Stimulated activated CD8-positive, alpha-beta memory T cell treated with anti-CD3 and anti-CD28 coated beads, Interleukin-12 subunit alpha, Interleukin-12 subunit beta, amount 100 ng/mL, for 24 hours (primary cell): ENCODE data around the gene LDB2.
A peak's percentile ranks its signal among the peaks of the same experiment; 100 is the strongest.
"Not testable (repeated sequence)": the region's sequence is repeated elsewhere in the genome, so short reads cannot be mapped to it uniquely, and the experiment has no call there.

ENCODE experiments used
- DNase-seq: peaks from one replicate; pipeline ENCODE4 v3.0.0-alpha.2; 2020; ENCODE audit errors: extremely low read depth

Gene LDB2

DNA sequence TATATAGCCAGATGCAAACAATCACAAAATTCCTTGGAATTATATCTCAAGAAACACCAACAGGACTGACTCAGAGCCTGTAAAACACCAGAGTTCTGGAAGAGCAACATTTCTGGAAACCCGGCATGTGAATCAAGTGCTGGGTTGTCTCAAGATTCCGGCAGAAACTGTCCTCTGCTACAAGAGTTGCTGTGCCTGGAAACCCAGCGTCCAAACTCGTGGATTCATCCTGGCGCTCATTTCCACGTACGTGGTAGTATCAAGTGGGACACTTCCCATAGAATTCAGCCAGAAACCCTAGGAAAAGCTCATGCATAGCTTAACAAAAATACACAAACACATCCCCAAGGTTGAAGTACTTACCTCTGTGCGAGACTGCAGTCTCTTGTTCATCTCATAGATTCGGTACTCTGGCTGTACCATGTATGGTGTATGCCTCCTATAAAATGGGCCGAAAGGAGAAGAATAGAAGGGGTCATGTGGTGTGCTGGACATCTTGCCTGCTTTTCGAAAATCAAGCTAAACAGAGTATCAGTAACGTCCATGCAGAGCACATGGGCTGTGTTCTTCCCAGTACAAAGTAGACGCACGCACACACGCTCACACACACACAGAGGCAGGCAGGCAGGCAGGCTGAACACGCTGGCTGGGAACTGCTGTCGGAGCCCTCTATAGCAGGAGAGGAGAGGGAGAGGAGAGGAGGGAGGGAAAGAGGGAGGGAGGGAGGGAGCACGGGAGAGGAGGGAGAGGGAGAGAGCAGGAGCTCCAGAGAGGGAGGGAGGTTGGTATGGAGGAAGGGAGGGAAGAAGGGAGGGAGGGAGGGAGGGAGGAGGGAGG is at the start of gene LDB2:
LDB2 (minus strand) TSS at position 655 of the 837 bp plus-strand sequence.
- DNase-seq, result no peak

DNA sequence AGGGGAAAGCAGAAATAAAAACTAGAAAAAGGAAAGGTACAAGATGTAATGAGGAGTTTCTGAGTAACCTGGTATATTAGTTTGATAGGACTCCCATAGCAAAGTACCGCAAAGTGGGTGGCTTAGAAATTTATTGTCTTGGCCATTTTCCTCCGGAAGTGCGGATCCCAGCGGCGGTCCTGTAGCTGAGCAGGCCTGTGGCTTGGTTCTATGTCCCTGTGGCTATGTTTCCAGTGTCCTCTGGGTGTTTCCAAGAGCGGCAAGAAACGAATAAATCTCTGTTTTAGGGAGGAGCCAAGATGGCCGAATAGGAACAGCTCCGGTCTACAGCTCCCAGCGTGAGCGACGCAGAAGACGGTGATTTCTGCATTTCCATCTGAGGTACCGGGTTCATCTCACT is 44.0 kb upstream of the LDB2 start:
- DNase-seq, result no peak

DNA sequence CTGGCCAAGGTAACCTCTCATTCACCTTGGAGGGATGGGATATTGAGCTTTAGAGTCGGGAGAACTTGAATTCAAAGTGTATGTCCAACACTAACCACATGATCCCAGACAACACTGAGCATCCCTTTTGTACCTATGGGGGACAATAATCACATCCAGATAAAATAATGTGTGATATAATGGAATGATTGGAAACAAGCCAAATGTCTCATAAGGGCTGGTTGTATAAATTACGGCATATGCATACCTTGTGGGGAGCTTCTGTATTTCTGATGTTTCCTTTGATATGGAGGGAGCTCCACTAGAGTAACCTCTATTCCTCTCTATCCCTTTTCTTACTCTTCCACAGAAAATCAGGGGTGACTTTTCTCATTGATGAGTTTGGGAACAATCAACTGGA is 40.7 kb upstream of the LDB2 start:
- no peak for DNase-seq

DNA sequence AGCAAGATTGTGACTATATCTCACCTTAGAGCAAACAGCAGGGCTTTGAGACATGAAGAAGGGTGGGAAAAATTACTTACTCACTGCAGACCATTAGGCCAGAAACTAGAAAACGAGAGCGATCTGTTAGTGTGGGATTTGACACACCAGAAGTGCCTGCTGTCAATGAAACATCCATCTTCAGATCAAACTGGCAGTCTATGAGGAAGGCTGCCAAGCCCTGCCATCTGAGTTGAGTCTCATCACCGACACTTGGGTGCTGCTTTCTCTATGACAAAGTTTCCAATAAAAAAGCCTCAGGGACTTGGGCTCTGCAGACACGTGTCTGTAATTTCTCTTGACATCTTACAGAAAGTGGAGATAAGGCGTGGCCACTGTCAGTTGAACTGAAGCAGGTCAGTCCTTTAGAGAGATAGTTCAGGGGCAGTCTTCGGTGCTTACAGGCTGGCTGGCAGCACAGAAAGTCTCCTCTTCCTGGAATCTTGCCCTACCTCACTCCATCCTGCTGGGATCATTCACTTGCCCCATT is 40.1 kb upstream of the LDB2 start:
- DNase-seq, result no peak

DNA sequence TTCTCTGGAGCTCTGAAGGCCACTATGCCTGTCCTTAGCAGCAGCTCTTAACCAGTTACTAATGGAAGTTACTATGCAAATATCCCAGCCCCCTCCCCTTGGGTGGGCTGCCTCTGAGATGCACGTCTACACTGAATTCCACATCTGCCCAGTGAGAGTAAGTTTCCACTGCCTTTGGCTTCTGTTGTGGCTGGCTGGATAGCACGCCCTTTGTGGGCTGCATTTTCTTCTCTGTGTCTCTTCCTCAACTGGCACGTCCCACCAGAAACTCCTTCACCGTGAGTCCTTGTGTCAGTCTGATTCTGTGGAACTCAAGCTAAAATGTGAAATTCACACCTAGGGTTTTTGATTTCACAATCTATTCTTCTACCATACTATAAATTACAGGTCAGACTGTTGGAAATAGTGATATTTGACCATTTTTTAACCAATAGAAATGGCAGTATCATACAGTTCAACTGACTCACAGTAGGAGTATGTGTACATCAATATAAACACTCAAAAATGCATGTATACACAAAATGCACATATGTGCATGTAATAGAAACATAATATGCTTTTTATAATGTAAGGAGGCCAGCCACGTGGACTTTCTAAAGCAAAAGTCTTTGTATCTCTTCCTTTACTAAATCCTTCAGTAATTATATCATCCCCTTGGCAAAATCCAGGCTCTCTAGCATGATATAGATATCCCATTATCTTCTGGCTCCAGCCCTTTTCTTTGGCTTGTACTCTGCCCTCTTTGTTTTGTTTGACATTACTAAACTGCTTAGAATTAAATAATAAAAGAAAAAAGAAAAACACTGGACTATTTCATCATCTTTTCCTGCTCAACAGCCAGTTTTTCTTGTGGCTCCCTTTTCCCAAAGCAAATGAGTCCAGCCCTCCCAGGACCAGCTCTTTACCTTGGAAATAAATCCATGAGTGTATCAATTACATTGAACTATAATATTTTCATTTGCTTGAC is 33.2 kb upstream of the LDB2 start:
- DNase-seq, result no peak

DNA sequence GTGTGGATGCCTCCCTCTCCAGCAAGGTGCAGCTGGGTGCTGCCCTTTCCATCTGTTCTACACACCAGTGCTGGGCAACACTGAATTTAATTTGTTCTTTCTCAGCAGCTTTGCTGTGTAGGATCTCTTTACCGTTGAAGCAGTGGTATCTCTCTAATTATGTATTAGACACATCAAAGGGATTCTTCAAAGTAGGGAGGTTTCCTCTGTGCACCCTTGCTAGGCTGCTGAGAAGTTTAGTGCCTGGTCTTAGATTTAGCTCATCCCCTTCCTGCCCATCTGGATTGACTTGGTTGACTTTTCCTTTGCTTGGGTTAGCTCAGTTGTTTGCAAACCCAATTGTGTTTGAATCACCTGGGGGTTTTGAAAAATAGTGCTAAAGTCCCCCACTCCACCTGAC is 27.8 kb upstream of the LDB2 start:
- DNase-seq, result no peak

DNA sequence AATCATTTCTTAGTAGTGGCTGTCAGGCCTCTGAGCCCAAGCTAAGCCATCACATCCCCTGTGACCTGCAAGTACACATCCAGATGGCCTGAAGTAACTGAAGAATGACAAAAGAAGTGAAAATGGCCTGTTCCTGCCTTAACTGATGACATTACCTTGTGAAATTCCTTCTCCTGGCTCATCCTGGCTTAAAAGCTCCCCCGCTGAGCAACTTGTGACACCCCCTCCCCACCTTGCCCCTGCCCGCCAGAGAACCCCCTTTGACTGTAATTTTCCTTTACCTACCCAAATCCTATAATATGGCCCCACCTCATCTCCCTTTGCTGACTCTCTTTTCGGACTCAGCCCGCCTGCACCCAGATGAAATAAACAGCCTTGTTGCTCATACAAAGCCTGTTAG is 20.3 kb upstream of the LDB2 start:
- not testable (repeated sequence) for DNase-seq

DNA sequence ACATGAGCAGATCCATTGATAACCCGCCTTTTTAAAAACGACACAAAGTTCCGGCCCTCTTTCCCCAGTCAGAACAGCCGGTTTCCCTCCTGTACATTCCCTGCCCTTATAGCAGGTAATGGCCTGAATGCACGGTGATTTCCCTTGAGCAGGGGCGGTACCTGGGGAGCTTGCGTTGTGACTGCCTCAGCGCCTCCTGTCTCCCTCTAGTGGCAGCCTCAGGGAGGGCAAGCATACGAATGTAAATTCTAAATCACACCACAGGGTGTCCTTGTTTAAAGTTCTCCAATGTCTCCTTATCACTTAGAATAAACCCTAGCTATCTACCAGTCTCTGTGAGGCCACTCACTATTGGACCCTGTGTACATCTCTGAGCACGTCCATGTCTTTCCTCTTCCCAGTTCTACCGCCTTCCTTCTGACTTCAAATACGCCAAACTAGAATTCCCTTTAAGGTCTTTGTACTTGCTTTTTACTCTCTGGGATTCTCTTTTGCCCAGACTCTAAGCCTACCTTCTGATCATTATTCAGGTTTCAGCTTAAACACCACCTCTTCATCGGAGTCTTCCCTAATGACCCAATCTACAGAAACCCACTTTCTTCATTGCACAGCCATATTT is 18.4 kb upstream of the LDB2 start:
- peak; percentile 24 for DNase-seq

DNA sequence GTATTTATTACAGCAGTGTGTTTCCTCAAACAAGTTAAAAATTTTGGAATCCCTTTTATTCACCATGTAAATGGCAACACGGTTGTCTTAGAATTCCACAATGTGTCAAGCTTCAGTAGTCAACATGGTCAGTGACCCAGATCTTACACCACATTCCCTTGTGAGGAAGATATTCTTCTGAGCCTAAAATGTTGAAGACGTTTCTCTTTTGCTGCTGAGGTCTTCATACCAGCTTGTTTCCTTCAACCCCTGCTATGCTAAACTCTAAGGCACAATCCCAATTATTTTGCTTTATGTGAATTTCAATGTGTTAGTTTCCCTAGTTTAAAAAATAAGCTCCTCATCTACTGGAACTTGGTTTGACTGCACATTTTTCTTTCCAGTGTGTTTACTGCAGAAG is 17.6 kb upstream of the LDB2 start:
- DNase-seq, result no peak

DNA sequence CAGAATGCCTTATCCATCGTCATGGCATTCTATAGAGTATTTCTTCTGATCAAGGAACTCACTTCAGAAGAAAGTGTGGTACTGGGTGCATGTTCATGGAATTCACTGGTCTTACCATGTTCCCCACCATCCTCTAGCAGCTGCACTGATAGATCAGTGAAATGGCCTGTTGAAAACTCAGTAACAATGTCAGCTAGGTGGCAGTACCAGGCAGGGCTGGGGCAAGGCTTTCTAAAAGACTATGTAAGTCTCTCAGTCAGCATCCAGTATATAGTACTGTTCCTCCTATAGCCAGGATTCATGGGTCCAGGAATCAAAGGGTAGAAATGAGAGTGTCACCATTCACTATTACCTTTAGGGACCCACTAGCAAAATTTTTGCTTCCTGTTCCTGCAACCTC is 15.8 kb upstream of the LDB2 start:
- DNase-seq, result no peak

DNA sequence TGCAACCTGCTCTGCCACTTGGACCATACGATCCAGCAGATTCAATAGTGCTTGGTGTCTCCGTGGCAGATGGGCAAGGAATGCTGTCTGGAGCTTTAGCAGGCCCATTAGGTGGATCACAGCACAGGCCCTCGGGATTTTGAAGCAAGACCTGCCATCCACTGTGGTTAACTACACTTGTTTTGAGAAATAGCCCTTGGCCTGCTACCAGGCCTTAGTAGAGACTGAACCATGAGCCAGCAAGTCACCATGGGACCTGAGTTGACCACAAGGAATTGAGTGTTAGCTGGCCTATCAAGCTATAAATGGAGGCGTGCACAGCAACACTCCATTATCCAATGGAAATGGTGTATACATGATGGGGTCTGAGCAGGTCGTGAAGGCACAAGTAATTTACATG is 14.5 kb upstream of the LDB2 start:
- DNase-seq, result no peak

DNA sequence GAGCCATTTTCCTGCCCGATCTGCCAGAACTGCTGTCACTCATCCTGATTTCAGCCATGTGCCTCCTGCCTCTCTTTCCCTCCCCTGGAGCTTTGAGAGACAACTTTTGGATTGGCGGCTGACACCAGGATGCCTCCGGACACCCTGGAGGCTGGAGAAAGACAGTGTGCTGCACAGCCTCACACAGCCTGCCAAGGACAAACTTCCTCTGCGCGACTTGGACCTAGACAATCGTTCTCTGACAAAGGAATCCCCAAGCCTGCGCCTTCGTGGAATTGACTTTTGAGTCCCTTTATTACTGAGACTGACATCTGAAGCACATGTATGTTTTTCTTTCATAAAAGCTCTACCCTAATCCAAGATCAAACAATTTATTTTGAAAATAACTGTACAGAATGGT is 10.8 kb upstream of the LDB2 start:
- DNase-seq, result no peak

DNA sequence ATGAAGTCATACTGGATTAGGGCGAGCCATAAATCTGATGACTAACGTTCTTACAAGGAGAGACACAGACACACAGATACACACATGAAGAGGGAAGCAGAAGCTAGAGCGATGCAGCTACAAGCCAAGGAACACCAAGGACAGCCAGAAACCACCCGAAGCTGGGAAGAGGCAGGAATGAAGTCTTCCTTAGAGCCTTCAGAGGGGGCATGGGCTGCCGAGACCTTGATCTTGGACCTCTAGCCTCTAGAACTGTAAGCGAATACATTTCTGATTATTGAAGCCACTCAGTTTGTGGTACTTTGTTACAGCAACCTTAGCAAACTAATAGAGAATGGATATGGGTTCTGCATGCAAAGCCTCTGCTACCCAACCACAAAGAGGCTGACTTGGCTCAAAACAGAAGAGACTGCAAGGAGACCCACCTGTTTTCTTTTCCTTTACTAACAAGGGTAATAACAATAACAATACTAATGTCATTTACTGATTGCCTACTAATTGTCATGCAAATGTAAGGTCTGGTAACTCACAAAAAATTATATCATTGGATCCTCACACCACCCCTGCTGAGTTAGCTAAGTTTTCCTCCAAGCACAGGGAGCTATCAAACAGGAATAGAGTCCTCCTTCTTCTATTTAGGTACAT is 10.1 kb upstream of the LDB2 start:
- no peak for DNase-seq

DNA sequence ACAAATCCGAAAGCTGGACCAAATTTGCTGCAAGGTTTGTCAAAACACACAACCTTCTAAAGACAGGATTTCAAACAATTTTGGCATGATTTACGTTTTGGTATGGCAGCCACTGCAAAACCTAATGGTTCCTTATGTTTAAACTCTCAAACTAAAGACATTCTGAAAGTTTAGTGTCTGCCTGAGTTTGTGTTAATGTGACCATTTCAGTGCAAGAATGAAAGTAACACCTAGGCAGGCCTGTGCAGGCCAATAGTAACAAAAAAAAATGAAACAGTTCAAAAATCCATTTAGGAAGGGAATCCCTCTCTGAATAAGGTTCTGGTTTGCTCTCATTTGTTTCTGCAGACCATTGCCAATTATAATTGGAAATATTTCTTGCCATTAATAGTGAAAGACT is 1.9 kb upstream of the LDB2 start:
- no peak for DNase-seq

DNA sequence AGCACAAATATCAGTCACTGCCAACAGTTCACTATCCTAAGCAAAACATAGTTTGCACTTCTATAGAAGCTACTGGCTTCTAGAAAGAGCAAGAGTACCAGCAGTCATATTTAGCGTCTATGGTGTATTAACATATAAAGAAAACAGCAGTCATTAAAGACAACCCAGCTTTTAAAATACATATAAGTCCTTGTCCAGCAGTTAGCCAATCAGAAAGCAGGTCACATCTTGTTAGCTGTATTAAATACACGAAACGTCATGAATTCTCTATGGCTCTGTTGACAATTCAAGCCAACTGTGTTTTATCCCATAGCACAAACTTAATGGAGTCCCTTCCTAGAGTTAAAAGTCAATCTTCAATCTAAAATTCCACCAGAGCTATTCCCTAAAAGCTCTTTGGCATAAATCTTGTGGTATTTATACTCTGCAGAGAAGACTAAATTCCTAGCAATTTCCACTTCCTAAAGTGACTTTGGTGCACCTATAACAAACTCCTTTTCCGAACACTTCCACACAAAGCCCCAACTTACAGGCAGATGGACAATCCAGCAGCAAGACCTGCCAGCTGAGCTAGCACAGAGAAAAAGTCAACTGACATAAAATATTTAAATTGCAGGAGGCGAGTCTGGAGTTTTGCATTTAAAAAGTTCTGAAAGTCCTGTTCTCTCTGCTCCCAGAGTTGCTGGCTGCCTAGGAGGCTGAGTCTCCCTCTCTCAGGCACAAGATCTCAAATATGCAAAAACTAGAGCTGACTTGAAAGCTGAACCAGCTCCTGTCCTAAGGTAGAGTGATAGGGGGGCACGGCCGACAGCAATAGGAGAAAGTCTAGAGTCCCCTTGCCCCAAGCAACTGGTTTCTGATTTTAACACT is 1.3 kb downstream of the LDB2 start:
- no peak for DNase-seq

DNA sequence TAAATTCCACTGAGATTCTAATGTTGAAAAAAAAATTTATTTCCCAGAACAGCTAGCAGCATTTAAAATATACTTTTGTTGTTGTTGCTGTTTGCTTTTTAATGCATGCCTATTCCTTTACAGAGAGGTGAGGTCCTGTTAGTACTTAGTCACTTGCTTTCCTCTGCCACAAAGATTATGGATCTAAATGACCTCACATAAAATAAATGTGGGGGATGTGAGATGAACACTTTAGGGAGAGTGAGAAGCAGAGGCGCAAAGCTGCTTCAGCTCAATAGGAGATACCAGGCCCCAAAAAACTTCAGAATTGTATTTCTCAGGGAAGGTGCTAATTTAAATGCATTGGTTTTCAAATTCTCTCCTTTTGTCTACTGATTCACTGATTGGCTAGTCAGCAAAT is 4.0 kb downstream of the LDB2 start:
- DNase-seq, result no peak

DNA sequence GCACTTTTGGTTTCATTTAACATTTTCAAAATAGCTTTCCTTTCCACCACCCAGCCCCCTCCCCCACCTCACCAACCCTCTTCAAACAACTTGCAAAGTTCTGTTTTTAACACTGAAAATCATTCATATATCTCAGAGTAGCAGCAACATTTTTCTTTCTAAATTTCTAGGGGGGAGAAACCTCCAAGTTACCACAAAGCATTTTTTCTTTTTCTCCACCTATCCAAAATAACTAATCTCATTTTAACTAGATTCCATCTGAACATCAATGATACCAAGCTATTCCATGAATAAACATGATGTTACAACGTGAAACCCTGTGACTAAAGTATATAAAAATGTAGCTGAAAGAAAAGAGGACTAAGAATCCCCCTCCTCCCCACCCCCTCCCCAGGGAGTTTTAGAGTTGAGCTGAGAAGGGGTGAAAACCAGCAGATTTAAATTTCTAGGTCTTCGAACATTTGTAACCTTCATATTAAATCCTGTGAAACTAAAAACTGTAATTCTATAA is 5.2 kb downstream of the LDB2 start:
- no peak for DNase-seq

DNA sequence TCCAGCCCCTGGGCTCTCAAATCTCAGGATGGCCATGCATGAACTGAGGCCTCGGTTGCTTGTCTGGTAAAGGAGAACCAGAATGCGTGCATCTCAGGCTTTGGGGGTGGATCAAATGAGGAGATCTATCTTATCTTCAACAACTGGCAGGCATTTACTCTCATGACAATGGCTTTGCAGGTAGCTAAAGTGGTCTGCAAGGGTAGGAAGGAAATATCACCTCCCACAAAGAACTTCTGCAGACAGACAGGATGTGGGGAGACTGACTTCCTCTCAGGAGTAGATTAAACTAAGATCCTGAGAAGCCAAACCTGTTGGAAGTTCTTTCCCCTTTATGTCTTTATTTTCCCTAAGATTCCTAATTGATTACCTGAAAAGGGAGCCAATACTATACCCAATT is 7.8 kb downstream of the LDB2 start:
- no peak for DNase-seq

DNA sequence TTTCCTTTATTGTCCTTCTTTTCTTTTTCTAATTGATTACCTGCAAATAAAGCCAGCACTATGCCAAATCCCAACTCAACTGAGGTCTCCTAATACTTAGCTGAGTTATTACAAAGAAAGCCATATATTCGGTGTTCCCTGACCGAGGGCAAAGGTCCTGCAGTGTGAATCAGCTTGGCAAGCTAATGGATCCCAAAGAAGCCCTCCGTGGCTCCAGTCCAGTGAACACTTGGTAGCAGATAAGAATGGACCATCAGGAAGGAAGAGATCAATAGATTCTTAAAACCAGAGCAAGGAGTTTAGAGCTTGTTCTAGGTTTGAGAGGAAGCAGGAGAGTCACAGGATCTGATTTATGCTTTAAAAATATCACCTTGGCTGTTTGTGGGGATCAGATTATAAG is 8.5 kb downstream of the LDB2 start:
- DNase-seq, result no peak

DNA sequence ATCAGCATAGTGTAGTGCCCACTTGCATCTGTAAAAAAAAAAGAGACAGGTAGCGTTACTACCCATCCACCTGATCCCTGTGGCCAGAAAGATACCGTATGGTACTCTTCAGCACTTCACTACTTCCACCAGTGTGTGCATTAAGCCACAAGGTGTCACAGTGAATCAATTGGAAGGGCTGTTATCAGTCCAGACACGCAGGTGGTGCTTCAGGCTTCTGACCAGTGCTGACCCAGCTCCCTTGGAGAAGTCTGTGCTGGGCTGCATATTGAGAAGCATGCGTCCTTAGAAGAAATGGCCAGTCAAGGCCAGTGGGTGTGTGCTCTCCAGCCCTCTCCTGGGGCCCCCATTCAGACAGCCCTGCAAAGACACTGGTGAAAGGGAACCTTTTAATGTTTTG is 10.6 kb downstream of the LDB2 start:
- no peak for DNase-seq
